Measurements from ENCODE around the gene LHFPL4. TPM values are rescaled to one million over a fixed set of nuclear protein-coding genes. Genes with fewer than 3 reads are reported as not detected.
"Not testable (repeated sequence)": the region's sequence is repeated elsewhere in the genome, so short reads cannot be mapped to it uniquely, and the experiment has no call there.

LHFPL4 gene
- polyA plus RNA-seq (2013, experiment 1 of 2): not detected
- polyA plus RNA-seq (2013, experiment 2 of 2): 0.01 TPM

DNA sequence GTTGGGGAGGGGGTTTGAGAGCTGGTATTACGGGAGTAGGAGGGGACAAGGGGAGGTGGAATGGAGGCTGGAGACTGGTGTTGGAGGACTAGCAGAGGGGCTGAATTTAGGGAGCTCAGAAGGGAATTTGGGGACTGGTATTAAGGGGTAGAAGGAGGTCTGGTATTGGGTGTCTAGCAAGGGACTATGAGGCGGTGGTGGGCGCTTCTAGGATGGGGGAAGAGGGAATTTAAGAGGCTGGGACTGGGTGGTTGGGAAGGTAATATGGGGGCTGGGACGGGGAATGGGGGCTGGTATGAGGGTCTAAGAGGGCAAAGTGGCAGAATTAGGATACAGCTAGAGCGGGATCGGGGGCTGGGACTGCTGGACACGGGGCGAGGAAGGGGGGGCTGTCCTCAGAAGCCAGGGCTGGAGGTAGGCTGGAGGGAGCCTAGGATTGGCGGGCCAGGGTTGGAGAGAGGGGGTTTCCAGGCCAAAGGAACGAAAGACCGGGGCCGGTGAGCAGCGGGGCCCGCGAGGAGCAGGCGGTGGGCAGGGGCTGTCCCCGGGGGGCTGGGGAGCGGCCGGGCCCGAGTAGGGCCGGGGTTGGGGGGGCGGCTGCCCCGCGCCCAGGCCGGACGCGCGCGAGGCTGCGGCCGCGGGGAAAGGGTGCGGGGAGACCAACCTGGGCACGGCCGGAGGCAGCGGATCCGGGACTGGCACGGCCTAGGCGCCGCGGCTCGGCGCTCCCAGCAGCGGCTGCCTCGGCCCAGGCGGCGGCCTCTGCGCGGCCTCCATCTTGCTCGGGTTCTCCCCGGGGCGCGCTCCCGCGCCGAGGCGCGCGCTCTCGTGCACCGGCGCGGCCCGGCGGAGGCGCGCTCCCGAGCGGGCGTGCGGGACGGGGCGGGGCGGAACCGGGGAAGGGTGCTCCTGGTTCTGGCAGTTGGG is at the start of gene LHFPL4:
Gene LHFPL4, minus strand, starts transcription at position 802 of the 927 bp plus-strand sequence. CDS start 1,143 bp downstream, outside the sequence.
- no peak within 1 kb of the TSS for H2AK5ac ChIP-seq (ENCODE audit: low read length, severe bottlenecking)
- no peak within 1 kb of the TSS for H2BK12ac ChIP-seq (ENCODE audit: low read length in 2 of 2)
- no peaks in the 10 kb centered on the region for H3K79me1 ChIP-seq (replicated peaks; ENCODE audit: low read length, poor library complexity, severe bottlenecking)
- no peak within 1 kb of the TSS for H2BK120ac ChIP-seq (ENCODE audit: low read depth, low read length)
- H4K8ac ChIP-seq (ENCODE audit: low read length): no peak within 1 kb of the TSS
- no peaks in the 10 kb centered on the region for H3K36me3 ChIP-seq (ENCODE audit: control insufficient read depth in 1 of 2, insufficient read depth in 2 of 2, low read depth in 1 of 2, low read length in 2 of 2)
- no peak within 1 kb of the TSS for H3K18ac ChIP-seq (ENCODE audit: low read depth in 1 of 2, low read length in 2 of 2)
- DNase-seq: no peak
- no peak within 1 kb of the TSS for H2BK15ac ChIP-seq (ENCODE audit: low read depth, poor library complexity, severe bottlenecking)
- H3K4ac ChIP-seq (ENCODE audit: low read depth in 1 of 2, low read length in 2 of 2): no peak within 1 kb of the TSS
- no peak within 1 kb of the TSS for H3K23ac ChIP-seq (ENCODE audit: low read length in 2 of 2)
- no peak within 1 kb of the TSS for H3K27ac ChIP-seq (ENCODE audit: low read length, poor library complexity, severe bottlenecking)
- no peak within 1 kb of the TSS for H2BK5ac ChIP-seq (ENCODE audit: low read depth, low read length, poor library complexity, severe bottlenecking)
- no peak within 1 kb of the TSS for H3K4me2 ChIP-seq (ENCODE audit: low read length, poor library complexity, severe bottlenecking)
- no peak within 1 kb of the TSS for H3K9ac ChIP-seq (ENCODE audit: low read length)
- H3K4me3 ChIP-seq (ENCODE audit: insufficient read depth in 1 of 2, low read depth in 1 of 2, low read length in 2 of 2): no peak within 1 kb of the TSS
- WGBS: 3% methylated on average over 53 of the region's 75 CpGs
- H3K27me3 ChIP-seq (ENCODE audit: control insufficient read depth in 1 of 2, insufficient read depth in 1 of 2, low read length in 2 of 2): peaks cover 47 to 55% of the 10 kb centered on the region in 2 experiments
- no peak within 1 kb of the TSS for H3K14ac ChIP-seq (ENCODE audit: low read length in 2 of 2)
- peaks cover 9% of the 10 kb centered on the region for H3K4me1 ChIP-seq (ENCODE audit: control insufficient read depth, insufficient read depth, low read depth, low read length)
- H3K9me3 ChIP-seq (ENCODE audit: control insufficient read depth, low read length): no peaks in the 10 kb centered on the region
- no peak within 1 kb of the TSS for H2AFZ ChIP-seq (ENCODE audit: low read depth, low read length)
- no peak within 1 kb of the TSS for H4K91ac ChIP-seq (ENCODE audit: low read length)

DNA sequence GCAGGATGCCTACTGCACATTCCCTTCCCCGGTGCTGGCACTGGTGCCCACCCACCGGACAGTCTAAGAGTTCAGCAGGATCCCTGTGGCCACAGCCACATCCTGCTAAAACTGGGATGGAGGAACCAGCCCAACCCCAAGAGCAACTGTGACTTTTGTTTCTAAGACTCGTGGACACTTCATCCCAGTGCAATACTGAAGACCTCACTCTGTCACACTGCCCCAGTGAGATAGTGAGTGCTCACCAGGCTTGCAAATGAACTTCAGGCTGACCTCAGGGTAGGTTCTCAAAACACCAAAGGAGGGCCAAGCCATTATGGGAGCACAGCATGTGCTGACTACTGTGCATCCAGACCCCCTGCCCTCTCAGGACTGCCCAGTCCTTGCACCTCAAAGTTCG is 49.0 kb upstream of the LHFPL4 start:
- WGBS: 79% methylated on average over 4 of the region's 4 CpGs
- H2BK120ac ChIP-seq (ENCODE audit: low read depth, low read length): no peak overlapping the region

DNA sequence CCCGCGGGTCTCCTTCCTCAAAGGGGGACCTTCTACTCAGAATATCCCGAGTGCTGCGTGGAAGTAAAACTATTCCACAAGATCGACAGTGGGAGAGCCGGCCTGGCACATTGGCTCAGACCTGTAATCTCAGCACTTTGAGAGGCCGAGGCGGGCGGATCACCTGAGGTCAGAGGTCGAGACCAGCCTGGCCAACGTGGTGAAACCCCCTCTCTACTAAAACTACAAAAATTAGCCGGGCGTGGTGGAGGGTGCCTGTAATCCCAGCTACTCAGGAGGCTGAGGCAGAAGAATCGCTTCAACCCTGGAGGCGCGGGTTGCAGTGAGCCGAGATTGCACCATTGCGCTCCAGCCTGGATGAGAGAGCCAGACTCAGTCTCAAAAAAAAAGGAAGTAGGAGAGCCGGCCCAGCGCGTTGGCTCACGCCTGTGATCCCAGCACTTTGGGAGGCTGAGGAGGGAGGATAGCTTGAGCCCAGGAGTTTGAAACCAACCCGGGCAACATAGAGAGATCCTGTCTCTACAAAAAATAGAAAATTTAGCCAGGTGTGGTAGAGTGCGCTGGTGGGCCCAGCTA is 47.5 kb upstream of the LHFPL4 start:
- H2AK5ac ChIP-seq (ENCODE audit: low read length, severe bottlenecking); H2BK120ac ChIP-seq (ENCODE audit: low read depth, low read length); H2BK5ac ChIP-seq (ENCODE audit: low read depth, low read length, poor library complexity, severe bottlenecking); H3K4me2 ChIP-seq (ENCODE audit: low read length, poor library complexity, severe bottlenecking); H3K18ac ChIP-seq (ENCODE audit: low read depth in 1 of 2, low read length in 2 of 2); H2AFZ ChIP-seq (ENCODE audit: low read depth, low read length); H3K79me1 ChIP-seq (replicated peaks; ENCODE audit: low read length, poor library complexity, severe bottlenecking); H4K8ac ChIP-seq (ENCODE audit: low read length); H2BK12ac ChIP-seq (ENCODE audit: low read length in 2 of 2); H4K91ac ChIP-seq (ENCODE audit: low read length); H3K23ac ChIP-seq (ENCODE audit: low read length in 2 of 2); H3K4me1 ChIP-seq (ENCODE audit: control insufficient read depth, insufficient read depth, low read depth, low read length); H2BK15ac ChIP-seq (ENCODE audit: low read depth, poor library complexity, severe bottlenecking); H3K36me3 ChIP-seq (ENCODE audit: control insufficient read depth in 1 of 2, insufficient read depth in 2 of 2, low read depth in 1 of 2, low read length in 2 of 2); H3K14ac ChIP-seq (ENCODE audit: low read length in 2 of 2); H3K4ac ChIP-seq (ENCODE audit: low read depth in 1 of 2, low read length in 2 of 2); H3K27me3 ChIP-seq (ENCODE audit: control insufficient read depth in 1 of 2, insufficient read depth in 1 of 2, low read length in 2 of 2); DNase-seq; H3K9ac ChIP-seq (ENCODE audit: low read length); H3K27ac ChIP-seq (ENCODE audit: low read length, poor library complexity, severe bottlenecking): not testable (repeated sequence)
- Histone ChIP-seq H3K9me3 (ENCODE audit: control insufficient read depth, low read length) (peaks cover 15% of the 10 kb centered on the region), H3K4me3 (ENCODE audit: insufficient read depth in 1 of 2, low read depth in 1 of 2, low read length in 2 of 2) (peak overlapping the region in 1 of 2 experiments; percentile 53)
- WGBS: 94% methylated on average over 24 of the region's 24 CpGs

More for the DNA sequence above, 49.0 kb upstream of the LHFPL4 start:
- H2AK5ac ChIP-seq (ENCODE audit: low read length, severe bottlenecking): no peak overlapping the region
- H3K18ac ChIP-seq (ENCODE audit: low read depth in 1 of 2, low read length in 2 of 2): no peak overlapping the region
- H3K9ac ChIP-seq (ENCODE audit: low read length): no peak overlapping the region
- H3K4me3 ChIP-seq (ENCODE audit: insufficient read depth in 1 of 2, low read depth in 1 of 2, low read length in 2 of 2): no peak overlapping the region
- no peak overlapping the region for H2BK5ac ChIP-seq (ENCODE audit: low read depth, low read length, poor library complexity, severe bottlenecking)
- no peak overlapping the region for H2BK15ac ChIP-seq (ENCODE audit: low read depth, poor library complexity, severe bottlenecking)
- H4K91ac ChIP-seq (ENCODE audit: low read length): no peak overlapping the region
- H3K27me3 ChIP-seq (ENCODE audit: control insufficient read depth in 1 of 2, insufficient read depth in 1 of 2, low read length in 2 of 2): peaks cover 0 to 7% of the 10 kb centered on the region in 2 experiments
- H3K4me2 ChIP-seq (ENCODE audit: low read length, poor library complexity, severe bottlenecking): no peak overlapping the region
- no peak for DNase-seq
- no peaks in the 10 kb centered on the region for H3K79me1 ChIP-seq (replicated peaks; ENCODE audit: low read length, poor library complexity, severe bottlenecking)
- no peak overlapping the region for H4K8ac ChIP-seq (ENCODE audit: low read length)
- no peak overlapping the region for H3K4ac ChIP-seq (ENCODE audit: low read depth in 1 of 2, low read length in 2 of 2)
- no peak overlapping the region for H3K14ac ChIP-seq (ENCODE audit: low read length in 2 of 2)
- no peak overlapping the region for H2BK12ac ChIP-seq (ENCODE audit: low read length in 2 of 2)
- H3K27ac ChIP-seq (ENCODE audit: low read length, poor library complexity, severe bottlenecking): no peak overlapping the region
- H2AFZ ChIP-seq (ENCODE audit: low read depth, low read length): no peak overlapping the region
- H3K9me3 ChIP-seq (ENCODE audit: control insufficient read depth, low read length): peaks cover 15% of the 10 kb centered on the region
- no peak overlapping the region for H3K23ac ChIP-seq (ENCODE audit: low read length in 2 of 2)
- no peaks in the 10 kb centered on the region for H3K4me1 ChIP-seq (ENCODE audit: control insufficient read depth, insufficient read depth, low read depth, low read length)
- no peaks in the 10 kb centered on the region for H3K36me3 ChIP-seq (ENCODE audit: control insufficient read depth in 1 of 2, insufficient read depth in 2 of 2, low read depth in 1 of 2, low read length in 2 of 2)

- Histone ChIP-seq H2BK5ac (ENCODE audit: low read depth, low read length, poor library complexity, severe bottlenecking) (no peak overlapping the region), H3K23ac (ENCODE audit: low read length in 2 of 2) (no peak overlapping the region), H2AFZ (ENCODE audit: low read depth, low read length) (no peak overlapping the region), H3K27ac (ENCODE audit: low read length, poor library complexity, severe bottlenecking) (no peak overlapping the region), H3K27me3 (ENCODE audit: control insufficient read depth in 1 of 2, insufficient read depth in 1 of 2, low read length in 2 of 2) (peaks cover 0 to 7% of the 10 kb centered on the region in 2 experiments), H3K14ac (ENCODE audit: low read length in 2 of 2) (no peak overlapping the region), H3K9me3 (ENCODE audit: control insufficient read depth, low read length) (peaks cover 12% of the 10 kb centered on the region), H3K4ac (ENCODE audit: low read depth in 1 of 2, low read length in 2 of 2) (no peak overlapping the region), H3K4me3 (ENCODE audit: insufficient read depth in 1 of 2, low read depth in 1 of 2, low read length in 2 of 2) (peak overlapping the region in 1 of 2 experiments; percentile 53), H2BK15ac (ENCODE audit: low read depth, poor library complexity, severe bottlenecking) (no peak overlapping the region), H3K18ac (ENCODE audit: low read depth in 1 of 2, low read length in 2 of 2) (no peak overlapping the region), H3K4me1 (ENCODE audit: control insufficient read depth, insufficient read depth, low read depth, low read length) (no peaks in the 10 kb centered on the region), H2AK5ac (ENCODE audit: low read length, severe bottlenecking) (no peak overlapping the region), H3K9ac (ENCODE audit: low read length) (no peak overlapping the region), H4K8ac (ENCODE audit: low read length) (no peak overlapping the region), H3K79me1 (replicated peaks; ENCODE audit: low read length, poor library complexity, severe bottlenecking) (no peaks in the 10 kb centered on the region), H4K91ac (ENCODE audit: low read length) (no peak overlapping the region), H2BK12ac (ENCODE audit: low read length in 2 of 2) (no peak overlapping the region), H2BK120ac (ENCODE audit: low read depth, low read length) (no peak overlapping the region), H3K4me2 (ENCODE audit: low read length, poor library complexity, severe bottlenecking) (no peak overlapping the region), H3K36me3 (ENCODE audit: control insufficient read depth in 1 of 2, insufficient read depth in 2 of 2, low read depth in 1 of 2, low read length in 2 of 2) (no peaks in the 10 kb centered on the region)
- DNase-seq: no peak
- 98% methylated on average over 42 of the region's 42 CpGs for WGBS
These were observed 47.0 kb upstream of the LHFPL4 start for GRCh38 chr3:9600597-9600996.
